ENCODE data around the gene NDUFS4.
A peak's percentile ranks its signal among the peaks of the same experiment; 100 is the strongest.
"Not testable (repeated sequence)": the region's sequence is repeated elsewhere in the genome, so short reads cannot be mapped to it uniquely, and the experiment has no call there.

NDUFS4 gene

GRCh38 chr5:53560506-53561191 lies at the start of gene NDUFS4:
NDUFS4 (plus strand) TSS chr5:53560639; CDS start chr5:53560663, 24 bp downstream.
- peak; percentile 90 for DNase-seq (ENCODE audit: low spot score)

- DNase-seq (ENCODE audit: low spot score), result no peak
Observed at GRCh38 chr5:53512539-53512938, 47.9 kb upstream of the NDUFS4 start.

DNA sequence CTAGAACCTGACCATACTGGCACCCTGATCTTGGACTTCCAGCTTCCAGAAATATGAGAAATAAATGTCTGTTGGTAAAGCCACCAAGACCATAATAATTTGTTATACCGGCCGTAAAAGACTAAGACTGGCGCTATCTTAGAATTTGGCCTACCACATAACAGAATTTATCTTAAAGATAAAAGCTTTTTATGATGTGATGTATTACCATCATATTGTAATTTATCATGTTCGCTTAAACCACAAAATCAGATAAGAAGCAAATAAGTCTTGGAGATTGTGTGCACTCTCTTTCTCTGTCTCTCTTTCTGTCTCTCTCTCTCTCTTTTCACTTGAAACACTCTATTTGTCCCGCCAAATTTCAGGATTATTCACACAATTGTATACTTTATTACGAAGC lies 44.5 kb upstream of the NDUFS4 start:
- no peak for DNase-seq (ENCODE audit: low spot score)

GRCh38 chr5:53520813-53521212 lies 39.6 kb upstream of the NDUFS4 start:
- DNase-seq (ENCODE audit: low spot score), result no peak

- DNase-seq (ENCODE audit: low spot score), result no peak
Observed at GRCh38 chr5:53537711-53538110, 22.7 kb upstream of the NDUFS4 start.

GRCh38 chr5:53540739-53541138 lies 19.7 kb upstream of the NDUFS4 start:
- not testable (repeated sequence) for DNase-seq (ENCODE audit: low spot score)

- no peak for DNase-seq (ENCODE audit: low spot score)
Observed at GRCh38 chr5:53541859-53542258, 18.6 kb upstream of the NDUFS4 start.

DNA sequence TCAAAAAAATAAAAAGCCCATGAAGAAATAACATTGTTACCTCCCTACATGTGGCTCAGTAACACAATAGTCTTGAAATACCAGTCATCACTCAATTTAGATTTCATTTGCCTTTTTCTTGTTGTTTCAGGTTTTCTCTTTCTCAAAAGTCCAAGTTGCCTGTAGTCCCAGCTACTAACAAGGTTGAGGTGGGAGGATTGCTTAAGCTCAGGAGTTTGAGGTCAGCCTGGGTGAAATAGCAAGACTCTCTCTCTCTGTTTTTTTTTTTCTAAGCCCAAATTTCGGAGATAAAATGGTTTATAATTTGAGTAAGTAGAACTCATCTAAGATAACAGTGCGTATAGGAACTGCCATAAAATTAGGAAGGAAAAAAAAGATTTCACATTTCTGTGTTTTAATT lies 17.5 kb upstream of the NDUFS4 start:
- no peak for DNase-seq (ENCODE audit: low spot score)

DNA sequence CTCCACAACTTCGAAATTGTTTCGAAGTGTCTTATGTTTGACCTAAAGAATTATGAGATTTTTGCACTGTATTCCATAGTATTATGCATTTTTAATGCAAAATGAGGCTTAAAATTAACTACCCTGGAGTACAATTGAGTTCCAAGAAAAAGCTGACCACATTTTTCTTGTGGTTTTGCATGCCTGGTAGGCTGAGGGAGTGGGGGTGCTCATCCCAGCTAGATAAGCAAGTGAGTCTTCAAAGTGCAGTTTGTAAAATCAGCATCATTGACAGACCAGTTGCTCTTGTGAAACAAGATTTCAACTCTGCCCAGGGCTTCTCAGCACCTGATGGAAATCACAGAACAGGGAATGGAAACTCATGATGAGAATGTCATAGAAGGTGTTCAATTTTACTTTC lies 17.0 kb upstream of the NDUFS4 start:
- no peak for DNase-seq (ENCODE audit: low spot score)

GRCh38 chr5:53545744-53546143 lies 14.7 kb upstream of the NDUFS4 start:
- DNase-seq (ENCODE audit: low spot score), result no peak

DNA sequence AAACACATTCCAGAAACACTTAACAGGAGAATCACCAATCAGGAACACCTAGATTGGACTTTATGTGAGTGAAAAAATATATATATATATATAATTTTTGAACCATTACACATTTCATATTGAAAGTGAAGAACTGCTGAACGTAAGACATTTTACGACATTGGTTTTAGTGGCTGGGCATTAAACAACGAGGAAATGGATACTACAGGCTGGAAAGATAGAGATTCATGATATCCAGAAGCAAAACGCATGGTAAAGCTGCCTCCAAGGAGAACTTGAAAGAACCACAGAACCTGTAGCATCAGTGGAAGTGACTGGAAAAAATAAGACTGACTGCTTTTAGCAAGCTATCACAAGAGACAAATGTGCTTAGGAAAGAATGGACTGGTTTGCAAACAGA lies 13.2 kb upstream of the NDUFS4 start:
- DNase-seq (ENCODE audit: low spot score), result no peak

DNA sequence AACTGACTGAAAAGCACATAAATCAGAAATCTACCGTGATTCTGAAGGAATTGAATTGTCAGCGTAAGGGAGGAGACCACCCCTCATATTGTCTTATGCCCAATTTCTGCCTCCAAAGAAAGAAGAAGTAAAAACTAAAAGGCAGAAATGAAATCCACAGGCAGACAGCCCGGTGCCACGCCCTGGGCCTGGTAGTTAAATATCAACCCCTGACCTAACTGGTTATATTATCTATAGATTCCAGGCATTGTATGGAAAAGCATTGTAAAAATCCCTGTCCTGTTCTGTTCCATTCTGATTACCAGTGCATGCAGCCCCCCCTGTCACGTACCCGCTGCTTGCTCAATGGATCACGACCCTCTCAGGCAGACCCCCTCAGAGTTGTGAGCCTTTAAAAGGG lies 11.9 kb upstream of the NDUFS4 start:
- not testable (repeated sequence) for DNase-seq (ENCODE audit: low spot score)

- no peak for DNase-seq (ENCODE audit: low spot score)
Observed at GRCh38 chr5:53549792-53550191, 10.6 kb upstream of the NDUFS4 start.

DNA sequence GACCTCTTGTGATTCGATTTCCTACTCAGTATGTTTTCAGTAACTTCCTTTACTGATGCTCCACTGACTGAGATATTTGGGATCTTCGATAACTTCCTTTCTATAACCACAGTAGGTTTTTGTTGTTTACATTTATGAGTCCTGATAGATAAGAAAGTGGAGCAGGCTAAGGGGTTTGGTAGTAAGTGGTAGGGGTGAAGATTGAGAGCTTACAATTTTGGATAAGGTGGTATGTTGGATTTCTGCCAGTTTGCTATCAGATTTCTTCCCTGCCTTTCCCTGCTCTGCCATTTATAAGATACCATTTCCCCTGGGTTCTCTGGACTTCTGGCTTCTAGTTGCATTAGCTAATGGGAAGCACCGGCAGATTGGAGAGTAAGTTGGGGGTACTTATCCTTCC lies 7.9 kb upstream of the NDUFS4 start:
- DNase-seq (ENCODE audit: low spot score), result no peak

DNA sequence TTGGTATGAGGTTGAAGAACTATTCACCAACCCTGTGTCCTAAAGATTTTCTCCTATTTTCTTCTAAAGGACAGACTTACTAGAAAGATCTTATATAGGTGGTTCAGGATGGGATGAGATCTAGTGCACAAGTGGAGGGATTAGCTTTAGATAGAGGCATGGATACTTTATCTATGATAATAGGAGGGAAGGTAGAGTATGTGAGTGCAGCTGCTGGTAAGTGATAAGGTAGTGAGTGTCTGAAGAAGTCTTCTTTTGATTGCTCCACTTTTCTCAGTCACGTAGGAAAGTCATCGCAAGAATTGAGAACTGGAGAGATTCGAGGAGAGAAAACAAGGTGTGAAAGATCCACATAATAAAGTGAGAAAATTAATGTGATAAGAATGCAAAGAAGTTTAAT lies 6.0 kb upstream of the NDUFS4 start:
- DNase-seq (ENCODE audit: low spot score), result no peak

- DNase-seq (ENCODE audit: low spot score), result no peak
Observed at GRCh38 chr5:53555160-53555559, 5.3 kb upstream of the NDUFS4 start.

DNA sequence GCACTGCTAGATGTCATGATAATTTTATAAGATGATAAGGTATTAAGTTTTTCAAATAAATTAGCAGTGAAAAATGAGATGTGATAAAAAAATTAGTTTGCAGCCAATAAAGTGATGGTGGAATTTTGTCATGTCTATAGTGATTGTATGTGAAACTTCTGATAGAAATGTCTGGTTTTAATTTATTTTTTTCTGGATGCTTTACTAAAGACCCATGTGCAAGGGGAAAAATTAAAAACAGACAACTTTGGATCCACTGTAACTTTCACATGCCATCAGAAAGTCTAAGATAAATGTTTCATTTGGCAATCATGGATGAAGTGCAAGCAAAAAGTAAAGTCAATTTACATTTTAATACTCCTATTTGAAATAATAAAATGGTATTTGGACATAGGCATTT lies 4.4 kb upstream of the NDUFS4 start:
- DNase-seq (ENCODE audit: low spot score), result no peak

DNA sequence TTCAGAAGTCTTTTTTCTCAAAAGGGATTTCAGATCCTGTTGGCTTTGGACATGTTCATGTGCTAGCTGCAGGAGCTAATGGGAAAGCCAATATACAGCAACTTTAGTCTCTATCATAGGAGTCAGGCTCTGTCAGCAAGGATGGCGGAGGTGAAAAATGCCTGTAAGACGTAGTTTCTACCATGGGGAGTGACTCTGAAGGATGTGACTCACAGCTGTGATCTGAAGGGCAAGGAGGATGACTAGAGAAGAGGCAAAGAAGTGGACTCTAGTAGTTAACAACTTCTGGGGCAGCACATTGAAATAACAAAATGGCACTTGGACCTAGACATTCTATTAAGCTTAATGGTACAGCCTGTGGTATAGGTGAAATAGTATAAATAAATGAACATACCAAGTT lies 3.1 kb upstream of the NDUFS4 start:
- DNase-seq (ENCODE audit: low spot score), result no peak

DNA sequence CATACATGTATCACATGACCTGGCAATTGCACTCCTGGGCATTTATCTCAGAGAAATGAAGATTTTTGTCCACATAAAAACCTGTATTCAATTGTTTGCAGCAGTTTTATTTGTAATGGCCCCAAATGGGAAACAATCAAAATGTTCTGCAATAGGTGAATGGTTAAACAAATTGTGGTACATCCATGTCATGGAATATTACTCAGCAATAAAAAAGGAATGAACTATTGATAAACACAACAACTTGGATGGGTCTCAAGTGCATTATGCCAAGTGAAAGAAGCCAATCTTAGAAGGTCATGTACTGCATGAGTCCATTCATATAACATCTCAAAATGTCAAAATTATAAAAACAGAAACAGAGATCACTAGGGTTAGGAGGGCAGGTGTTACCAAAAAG lies 1.5 kb upstream of the NDUFS4 start:
- DNase-seq (ENCODE audit: low spot score), result no peak

DNA sequence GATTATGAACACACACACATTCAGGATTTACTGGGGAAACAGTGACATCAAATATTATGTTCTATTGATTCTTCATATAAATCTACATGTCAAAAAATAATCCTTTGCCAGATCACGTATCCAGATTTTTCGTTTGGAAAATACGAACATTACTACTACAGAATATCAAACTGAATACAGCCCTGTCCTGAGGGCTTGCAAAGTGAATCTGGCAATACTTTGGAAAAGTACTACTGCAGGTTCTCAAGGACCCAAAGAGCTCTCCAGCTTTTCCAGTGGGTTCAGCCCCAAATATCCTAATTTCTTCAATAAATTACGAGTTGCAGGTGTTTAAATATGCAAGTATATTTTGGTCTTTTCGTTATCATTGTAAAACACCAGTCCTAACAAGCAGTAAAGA lies 411 bp upstream of the NDUFS4 start:
- no peak for DNase-seq (ENCODE audit: low spot score)

DNA sequence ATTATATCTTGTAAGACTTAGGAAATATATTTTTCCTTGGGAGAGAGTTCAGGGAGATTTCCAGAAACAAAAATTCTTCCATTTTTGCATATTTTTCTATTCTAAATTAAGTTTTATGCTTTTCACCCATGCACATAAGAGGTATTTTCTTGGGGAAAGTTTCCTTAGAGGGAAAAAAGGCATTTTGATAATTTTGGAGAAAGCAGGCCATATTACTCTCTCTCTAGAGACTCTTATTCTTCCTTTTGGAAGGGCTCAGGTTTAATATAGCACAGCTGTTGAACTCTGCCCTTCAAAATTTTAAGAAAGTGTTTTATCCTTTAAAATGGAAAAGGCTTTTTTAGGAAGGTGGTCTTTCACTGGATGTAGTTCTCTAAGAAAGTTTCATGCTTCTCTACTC lies 8.0 kb downstream of the NDUFS4 start:
- DNase-seq (ENCODE audit: low spot score), result no peak

GRCh38 chr5:53568871-53569270 lies 8.4 kb downstream of the NDUFS4 start:
- no peak for DNase-seq (ENCODE audit: low spot score)

DNA sequence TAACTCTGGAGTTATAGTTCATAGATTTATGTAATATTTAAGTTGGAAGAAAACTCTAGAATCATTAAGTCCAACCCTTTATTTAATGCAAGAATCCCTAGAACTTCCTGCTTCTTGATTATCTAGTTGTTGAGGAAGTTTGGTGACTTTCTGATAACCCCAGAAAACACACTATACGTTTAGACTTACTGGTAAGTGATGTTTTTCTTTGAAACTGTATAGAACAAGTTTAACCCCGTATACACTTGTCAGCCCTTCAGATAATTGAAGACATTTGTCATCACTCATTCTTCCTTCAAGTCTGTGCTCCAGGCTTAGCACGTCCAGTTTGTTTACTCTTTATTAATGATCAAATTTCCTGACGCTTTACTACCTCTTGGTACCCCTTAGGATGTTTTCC lies 9.0 kb downstream of the NDUFS4 start:
- DNase-seq (ENCODE audit: low spot score), result no peak

DNA sequence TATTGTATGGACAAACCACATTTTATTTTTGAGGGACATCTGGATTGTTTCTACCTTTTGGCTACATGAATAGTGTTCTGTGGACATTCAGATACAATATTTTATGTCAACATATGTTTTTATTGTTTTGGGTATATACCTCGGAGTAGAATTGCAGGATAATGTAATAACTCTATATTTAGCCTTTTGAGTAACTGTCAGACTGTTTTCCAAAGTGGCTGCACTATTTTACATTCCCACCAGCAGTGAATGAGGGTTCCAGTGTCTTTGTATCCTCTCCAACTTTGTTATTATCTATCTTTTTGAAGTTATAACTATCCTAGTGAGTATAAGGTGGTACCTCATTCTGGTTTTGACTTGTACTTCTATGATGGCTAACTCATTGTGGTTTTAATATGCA lies 11.0 kb downstream of the NDUFS4 start:
- DNase-seq (ENCODE audit: low spot score), result no peak

- DNase-seq (ENCODE audit: low spot score), result no peak
Observed at GRCh38 chr5:53575101-53575500, 14.7 kb downstream of the NDUFS4 start.
